Islet precursor cell (in vitro differentiated cells): ENCODE measurements around the gene FAM171A2.

Source experiments
- DNase-seq: peaks from one replicate; pipeline ENCODE4 v3.0.0-alpha.2; 2018

The FAM171A2 gene

GRCh38 chr17:44318077-44318892 lies 45.4 kb downstream of the FAM171A2 start:
- DNase-seq: no peak

DNA sequence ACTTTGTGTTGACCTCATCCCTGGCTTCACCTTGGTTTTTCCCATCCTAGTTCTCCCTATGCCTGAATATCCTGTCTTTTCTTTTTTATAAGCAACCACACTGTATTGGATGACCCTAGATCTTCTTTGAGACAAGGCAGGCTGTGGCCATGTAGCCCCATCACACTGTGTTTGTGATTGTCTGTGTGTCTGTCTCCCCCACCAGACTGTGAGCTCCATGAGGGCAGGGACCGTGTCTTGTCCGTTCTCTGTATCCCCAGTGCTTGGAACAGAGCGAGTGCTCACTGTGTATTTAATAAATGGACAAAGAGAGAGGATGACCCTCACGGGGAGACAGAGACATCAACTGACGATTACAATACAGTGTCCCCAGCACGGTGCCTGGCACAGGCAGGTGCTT lies 46.1 kb downstream of the FAM171A2 start:
- DNase-seq: no peak

DNA sequence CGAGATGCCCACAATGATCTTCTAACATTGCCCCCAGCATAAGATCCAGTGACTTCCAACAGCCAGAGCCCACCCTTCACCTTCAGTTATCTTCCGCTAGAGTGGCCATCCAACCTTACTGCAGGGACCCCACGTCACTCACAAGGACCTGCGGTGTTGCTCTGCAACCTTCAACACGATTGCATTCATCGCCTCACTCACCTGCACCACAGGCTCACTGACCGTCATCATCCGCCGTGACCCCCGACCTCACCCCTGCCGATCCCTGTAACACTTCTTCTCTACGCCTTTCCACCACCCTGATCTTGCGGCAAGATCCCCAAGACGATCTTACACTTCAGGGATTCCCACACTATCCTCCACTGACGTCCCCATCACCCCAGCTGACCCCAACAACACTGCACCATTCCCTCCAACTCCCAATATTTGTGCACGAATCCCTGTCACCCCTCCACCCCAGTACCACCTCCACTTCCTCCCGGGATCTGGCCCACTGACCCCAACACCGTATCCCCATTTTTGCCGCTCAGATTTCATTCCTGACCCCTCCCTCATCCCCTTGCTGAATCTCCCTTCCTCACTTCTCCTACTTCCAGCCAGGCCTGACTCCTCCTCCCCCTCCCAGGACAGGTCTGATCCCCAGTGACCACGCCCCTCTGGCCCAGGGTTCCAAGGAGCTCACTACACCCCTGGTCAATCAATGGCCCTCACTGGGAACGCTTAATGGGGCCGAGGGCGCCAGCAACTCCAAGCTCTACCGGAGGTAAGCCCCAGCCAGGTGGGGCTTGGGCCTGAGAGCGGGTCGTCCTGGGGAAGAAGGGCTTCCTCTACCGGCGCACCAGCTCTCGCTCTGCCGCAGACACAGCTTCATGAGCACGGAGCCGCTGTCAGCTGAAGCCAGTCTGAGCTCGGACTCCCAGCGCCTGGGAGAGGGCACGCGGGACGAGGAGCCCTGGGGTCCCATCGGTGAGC lies 47.6 kb downstream of the FAM171A2 start:
- peak; percentile 92 for DNase-seq

DNA sequence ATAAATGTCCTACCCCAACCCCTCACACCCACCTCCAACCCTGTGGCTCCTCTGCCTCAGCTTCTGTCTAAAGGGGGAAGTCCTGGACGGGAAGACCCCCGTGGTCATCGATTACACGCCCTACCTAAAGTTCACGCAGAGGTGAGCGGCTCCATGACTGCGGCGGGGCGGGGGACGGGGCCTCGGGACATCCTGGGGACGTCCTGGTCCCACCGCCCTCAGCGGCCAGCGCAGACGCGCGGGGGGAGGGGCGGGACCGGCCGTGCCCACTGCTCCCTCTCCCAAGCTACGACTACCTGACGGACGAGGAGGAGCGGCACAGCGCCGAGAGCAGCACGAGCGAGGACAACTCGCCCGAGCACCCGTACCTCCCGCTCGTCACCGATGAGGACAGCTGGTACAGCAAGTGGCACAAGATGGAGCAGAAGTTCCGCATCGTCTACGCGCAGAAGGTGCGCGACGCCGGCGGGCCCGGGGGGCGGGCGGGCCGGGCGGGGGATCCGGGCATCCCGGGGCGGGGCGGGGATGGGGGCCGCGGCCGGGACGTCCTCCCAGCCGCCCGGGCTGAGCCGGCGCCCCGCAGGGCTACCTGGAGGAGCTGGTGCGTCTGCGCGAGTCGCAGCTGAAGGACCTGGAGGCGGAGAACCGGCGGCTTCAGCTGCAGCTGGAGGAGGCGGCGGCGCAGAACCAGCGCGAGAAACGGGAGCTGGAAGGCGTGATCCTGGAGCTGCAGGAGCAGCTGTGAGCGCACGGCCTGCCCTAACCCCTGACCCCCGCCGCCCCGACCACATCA lies 48.6 kb downstream of the FAM171A2 start:
- DNase-seq: peak; percentile 91

- no peak for DNase-seq
Observed at GRCh38 chr17:44314524-44314868, 49.2 kb downstream of the FAM171A2 start.

DNA sequence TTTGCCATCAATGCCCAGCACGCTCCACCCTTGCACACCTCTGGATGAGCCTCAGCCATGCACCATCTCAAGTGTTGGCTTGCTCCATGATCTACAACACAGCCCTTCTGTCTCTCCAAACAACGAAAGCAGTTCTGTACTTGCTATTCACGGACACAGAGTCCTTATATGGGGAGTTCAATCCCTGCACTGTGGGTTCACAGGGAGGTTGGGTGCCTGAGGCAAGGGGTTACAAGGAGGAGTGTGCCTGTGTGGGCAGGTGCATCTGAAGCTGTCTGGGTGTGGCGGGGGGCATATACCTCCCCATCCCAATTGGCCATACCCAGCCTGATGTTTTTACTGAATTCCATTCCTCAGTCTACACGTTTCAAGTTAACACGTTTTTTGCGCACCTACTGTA lies 49.6 kb downstream of the FAM171A2 start:
- peak; percentile 38 for DNase-seq

DNA sequence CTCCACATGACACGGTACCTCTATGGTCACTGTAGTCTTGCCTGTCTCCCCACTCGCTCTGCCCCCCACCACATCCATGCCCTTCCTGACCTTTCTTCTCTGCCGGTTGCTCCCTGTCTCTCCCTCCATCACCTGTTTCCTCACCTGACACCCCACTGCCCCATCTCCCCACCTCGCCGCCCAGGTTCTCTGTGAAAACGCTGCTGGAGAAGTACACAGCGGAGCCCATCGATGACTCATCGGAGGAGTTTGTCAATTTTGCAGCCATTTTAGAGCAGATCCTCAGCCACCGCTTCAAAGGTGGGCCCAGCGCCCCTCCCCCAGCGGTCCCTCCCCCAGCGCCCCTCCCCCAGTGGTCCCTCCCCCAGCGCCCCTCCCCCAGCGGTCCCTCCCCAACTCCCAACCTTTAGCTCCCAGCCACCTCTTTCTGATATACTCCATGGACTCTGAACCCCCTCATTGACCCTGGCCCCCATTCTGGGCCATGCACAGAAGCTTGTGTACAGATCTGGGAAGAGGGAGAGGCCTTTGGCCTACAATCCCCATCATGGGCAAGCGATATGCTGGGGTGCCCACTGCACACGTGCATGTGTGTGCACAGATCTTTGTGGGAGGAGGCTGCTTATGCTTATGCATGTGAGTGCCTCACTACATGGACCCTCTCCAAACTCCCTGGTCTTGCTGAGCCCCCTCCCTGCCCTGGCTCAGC lies 51.1 kb downstream of the FAM171A2 start:
- no peak for DNase-seq

GRCh38 chr17:44311562-44312181 lies 52.0 kb downstream of the FAM171A2 start:
- peak; percentile 47 for DNase-seq

DNA sequence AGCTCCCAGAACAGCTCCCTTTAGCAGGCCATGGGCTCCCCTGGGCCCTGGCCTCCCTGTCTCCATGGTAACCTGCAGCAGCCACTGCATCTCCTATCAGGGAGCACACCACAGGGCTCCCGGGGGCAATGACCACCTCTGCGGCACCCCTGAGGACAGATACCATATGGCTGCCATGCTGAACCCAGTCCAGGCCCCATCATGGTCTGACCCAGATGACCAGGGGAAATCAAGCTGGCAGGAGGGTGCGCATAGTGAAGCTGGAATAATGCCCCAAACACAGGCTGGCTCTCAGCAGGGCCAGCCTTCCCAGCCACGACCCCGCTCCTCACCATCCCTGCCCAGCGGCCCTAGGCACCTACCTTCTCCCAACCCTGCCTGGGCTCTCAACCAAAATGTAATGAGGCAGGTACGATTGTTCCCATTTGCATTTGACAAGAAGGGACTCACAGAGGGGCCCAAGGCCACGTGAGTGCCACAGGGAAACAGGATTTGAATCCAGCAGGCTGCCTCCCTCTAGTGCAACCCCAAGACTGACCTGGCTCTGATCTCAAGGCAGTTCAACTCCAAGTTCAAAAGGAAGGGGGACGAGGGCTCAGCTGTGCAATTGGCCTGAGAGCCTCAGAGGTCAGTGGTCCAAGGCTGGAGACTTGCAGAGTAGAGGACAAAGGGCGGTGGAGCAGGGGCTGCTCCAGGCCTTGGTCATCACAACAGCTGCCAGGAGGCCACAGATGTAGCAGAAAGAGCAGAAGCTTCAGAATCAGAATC lies 52.9 kb downstream of the FAM171A2 start:
- no peak for DNase-seq

- no peak for DNase-seq
Observed at GRCh38 chr17:44310188-44310587, 53.5 kb downstream of the FAM171A2 start.

- DNase-seq: no peak
Observed at GRCh38 chr17:44309472-44309871, 54.2 kb downstream of the FAM171A2 start.

GRCh38 chr17:44308865-44309264 lies 54.8 kb downstream of the FAM171A2 start:
- DNase-seq: no peak

- peak; percentile 97 for DNase-seq
Observed at GRCh38 chr17:44308320-44308818, 55.3 kb downstream of the FAM171A2 start, which contains the start of gene RUNDC3A. Gene RUNDC3A (plus strand): TSS chr17:44308601. CDS start chr17:44308833, 232 bp downstream.

GRCh38 chr17:44307387-44308186 lies 56.1 kb downstream of the FAM171A2 start:
- DNase-seq: peak; percentile 93

GRCh38 chr17:44304651-44305050 lies 59.0 kb downstream of the FAM171A2 start:
- DNase-seq: no peak
